T-helper 1 cell treated with Interleukin-12 subunit alpha and Interleukin-12 subunit beta and Interleukin-4 antibody, amounts not matched to agents 30 μg/mL and 1 μg/mL, for 36 hours (primary cell): Measurements from ENCODE around the gene DPM2.
A peak's percentile ranks its signal among the peaks of the same experiment; 100 is the strongest.

Experiments used
- H3K27ac Mint-ChIP-seq: one replicate; pipeline ENCODE4 v1.8.0; 2021; ENCODE audit warnings: mild to moderate bottlenecking, mixed read lengths
- H3K27me3 Mint-ChIP-seq: one replicate; pipeline ENCODE4 v1.8.0; 2021; ENCODE audit warnings: low read depth, mixed read lengths
- H3K36me3 Mint-ChIP-seq: one replicate; pipeline ENCODE4 v1.8.0; 2021; ENCODE audit warnings: low read depth, mixed read lengths
- H3K4me1 Mint-ChIP-seq: one replicate; pipeline ENCODE4 v1.8.0; 2021; ENCODE audit warnings: low read depth, mixed read lengths
- H3K4me3 Mint-ChIP-seq: one replicate; pipeline ENCODE4 v1.8.0; 2021; ENCODE audit warnings: mild to moderate bottlenecking, moderate library complexity, mixed read lengths
- H3K9me3 Mint-ChIP-seq: one replicate; pipeline ENCODE4 v1.8.0; 2021; ENCODE audit warnings: mixed read lengths

Gene DPM2

DNA sequence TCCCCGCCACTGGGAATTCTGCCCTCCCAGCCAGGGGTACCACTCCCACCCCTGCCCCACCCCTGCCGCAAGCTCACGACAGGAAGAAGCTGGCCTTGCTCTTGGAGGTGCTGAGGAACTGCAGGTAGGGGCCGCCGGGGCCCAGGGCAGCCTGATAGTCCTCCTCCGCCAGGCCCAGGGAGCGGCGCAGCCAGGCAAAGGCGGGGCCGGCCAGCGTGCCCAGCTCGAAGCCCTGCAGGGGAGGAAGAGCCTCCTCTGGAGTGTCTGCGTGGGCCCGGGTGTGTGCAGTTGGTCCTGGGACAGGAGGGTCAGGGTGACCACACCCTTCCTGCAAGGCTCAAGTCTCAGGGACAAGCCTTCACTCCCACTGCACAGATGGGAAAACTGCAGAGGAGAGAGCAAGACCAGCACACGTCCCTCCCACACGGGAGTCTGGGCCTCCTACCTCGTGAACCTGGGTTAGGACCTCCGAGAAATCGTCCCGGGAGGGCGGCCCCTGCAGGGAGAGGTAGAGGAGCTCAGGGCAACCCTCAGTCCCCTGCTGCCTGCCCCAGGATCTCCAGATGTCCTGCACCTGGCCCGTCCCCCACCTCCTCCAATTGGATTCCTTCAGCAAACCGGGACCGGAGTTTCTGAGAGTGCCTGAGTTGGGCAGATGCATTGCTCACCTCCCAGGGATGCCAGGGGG, 9.5 kb downstream of the DPM2 start:
- Mint-ChIP-seq H3K27me3 (peaks cover 29% of the 10 kb centered on the region), H3K9me3 (no peaks in the 10 kb centered on the region), H3K36me3 (peaks cover 3% of the 10 kb centered on the region), H3K4me1 (peaks cover 18% of the 10 kb centered on the region), H3K4me3 (peak overlapping the region; percentile 42), H3K27ac (no peak overlapping the region)

GRCh38 chr9:127927201-127927987, 10.3 kb downstream of the DPM2 start:
- Mint-ChIP-seq H3K36me3 (no peaks in the 10 kb centered on the region), H3K9me3 (no peaks in the 10 kb centered on the region), H3K27me3 (peaks cover 33% of the 10 kb centered on the region), H3K4me1 (peaks cover 18% of the 10 kb centered on the region), H3K4me3 (peak overlapping the region; percentile 62), H3K27ac (no peak overlapping the region)

DNA sequence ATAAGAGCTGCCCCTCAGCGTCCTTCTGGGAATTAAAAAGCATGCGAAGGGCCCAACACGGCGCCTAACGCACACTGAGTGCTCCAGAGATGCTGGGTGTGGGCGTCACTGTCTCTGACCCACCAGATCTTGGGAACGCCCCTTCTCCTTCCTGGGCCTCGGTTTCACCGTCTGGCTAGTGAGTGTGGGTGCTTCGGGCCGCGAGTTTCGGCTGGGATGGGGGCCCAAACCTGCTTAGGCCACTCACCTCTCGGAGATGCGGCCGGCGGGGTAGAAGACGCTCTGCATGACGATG, 10.8 kb downstream of the DPM2 start:
- Mint-ChIP-seq H3K27ac (no peak overlapping the region), H3K27me3 (peaks cover 33% of the 10 kb centered on the region), H3K9me3 (no peaks in the 10 kb centered on the region), H3K4me3 (peak overlapping the region; percentile 7), H3K4me1 (peaks cover 18% of the 10 kb centered on the region), H3K36me3 (no peaks in the 10 kb centered on the region)

GRCh38 chr9:127925959-127926905, 11.4 kb downstream of the DPM2 start:
- H3K4me1 Mint-ChIP-seq, result peaks cover 16% of the 10 kb centered on the region

DNA sequence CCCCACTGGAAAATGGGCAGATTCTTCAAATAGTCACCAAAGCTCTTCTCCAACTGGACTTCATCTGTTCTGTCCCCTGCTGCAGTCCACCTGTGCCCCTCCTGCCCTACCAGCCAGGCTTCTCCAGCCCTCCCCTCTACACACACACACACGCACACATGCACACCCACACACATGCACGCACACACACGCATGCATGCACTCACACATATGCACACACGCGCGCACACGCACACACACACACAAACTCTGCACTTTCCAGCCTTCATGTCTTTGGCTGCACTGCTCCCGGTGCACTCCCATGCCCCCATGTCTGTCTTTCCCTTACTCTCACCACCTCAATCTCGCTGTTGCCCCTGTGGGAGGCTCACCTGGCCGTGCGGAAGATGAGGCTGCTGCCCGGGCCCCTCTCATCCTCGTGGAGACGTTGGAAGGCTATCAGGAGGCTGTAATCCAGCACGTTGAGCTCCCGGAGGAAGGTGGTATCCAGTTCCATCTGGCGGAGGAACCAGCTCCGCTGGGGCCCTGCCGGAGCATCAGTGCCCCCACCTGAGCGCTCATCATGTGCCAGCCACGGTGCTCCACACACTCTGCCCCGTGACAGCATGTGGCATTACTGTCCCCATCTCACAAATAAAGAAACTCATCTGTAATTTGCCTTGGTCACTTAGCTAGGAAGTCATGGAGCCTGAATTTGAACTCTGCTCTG, 12.8 kb downstream of the DPM2 start:
- Mint-ChIP-seq H3K27ac (no peak overlapping the region), H3K36me3 (no peaks in the 10 kb centered on the region), H3K4me3 (no peak overlapping the region), H3K27me3 (peaks cover 30% of the 10 kb centered on the region), H3K4me1 (peaks cover 14% of the 10 kb centered on the region), H3K9me3 (no peaks in the 10 kb centered on the region)

More at GRCh38 chr9:127925959-127926905, 11.4 kb downstream of the DPM2 start:
- Mint-ChIP-seq H3K4me3 (no peak overlapping the region), H3K27me3 (peaks cover 33% of the 10 kb centered on the region), H3K27ac (no peak overlapping the region), H3K9me3 (no peaks in the 10 kb centered on the region), H3K36me3 (no peaks in the 10 kb centered on the region)

DNA sequence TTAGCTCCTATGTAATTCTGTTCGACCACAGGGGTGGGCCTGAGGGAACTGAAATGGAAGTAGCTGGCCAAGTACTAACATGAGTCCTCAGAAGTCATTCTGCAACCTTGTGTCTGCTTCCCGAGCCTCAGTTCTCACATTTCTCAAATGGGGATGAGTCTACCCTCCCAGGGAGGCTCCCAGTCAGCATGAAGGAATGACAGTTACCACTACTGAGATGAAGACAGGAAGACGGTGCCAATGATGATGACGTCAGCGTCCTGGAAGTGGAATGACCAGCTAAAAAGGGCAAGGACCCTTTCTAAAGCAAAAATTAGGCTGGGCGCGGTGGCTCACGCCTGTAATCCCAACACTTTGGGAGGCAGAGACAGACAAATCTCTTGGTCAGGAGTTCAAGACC, 13.9 kb downstream of the DPM2 start:
- Mint-ChIP-seq H3K4me3 (no peak overlapping the region), H3K9me3 (no peaks in the 10 kb centered on the region), H3K36me3 (no peaks in the 10 kb centered on the region), H3K27me3 (peaks cover 26% of the 10 kb centered on the region), H3K27ac (no peak overlapping the region), H3K4me1 (peaks cover 18% of the 10 kb centered on the region)

- Mint-ChIP-seq H3K4me3 (no peak overlapping the region), H3K27ac (no peak overlapping the region), H3K4me1 (peaks cover 23% of the 10 kb centered on the region), H3K9me3 (no peaks in the 10 kb centered on the region), H3K27me3 (peaks cover 22% of the 10 kb centered on the region), H3K36me3 (no peaks in the 10 kb centered on the region)
Measured at GRCh38 chr9:127923046-127923445, 14.6 kb downstream of the DPM2 start.

GRCh38 chr9:127921557-127922120, 16.0 kb downstream of the DPM2 start:
- Mint-ChIP-seq H3K36me3 (no peaks in the 10 kb centered on the region), H3K4me3 (peak overlapping the region; percentile 42), H3K27me3 (peaks cover 22% of the 10 kb centered on the region), H3K4me1 (peaks cover 28% of the 10 kb centered on the region), H3K9me3 (no peaks in the 10 kb centered on the region), H3K27ac (peak overlapping the region; percentile 45)

GRCh38 chr9:127920794-127921193, 16.9 kb downstream of the DPM2 start:
- H3K4me1 Mint-ChIP-seq, result peaks cover 31% of the 10 kb centered on the region
- H3K27me3 Mint-ChIP-seq, result peaks cover 17% of the 10 kb centered on the region
- H3K27ac Mint-ChIP-seq, result no peak overlapping the region
- no peaks in the 10 kb centered on the region for H3K9me3 Mint-ChIP-seq
- H3K4me3 Mint-ChIP-seq, result no peak overlapping the region
- no peaks in the 10 kb centered on the region for H3K36me3 Mint-ChIP-seq

GRCh38 chr9:127919253-127919815, 18.3 kb downstream of the DPM2 start:
- no peak overlapping the region for H3K27ac Mint-ChIP-seq
- no peaks in the 10 kb centered on the region for H3K9me3 Mint-ChIP-seq
- no peak overlapping the region for H3K4me3 Mint-ChIP-seq
- peaks cover 38% of the 10 kb centered on the region for H3K4me1 Mint-ChIP-seq
- H3K36me3 Mint-ChIP-seq, result peaks cover 2% of the 10 kb centered on the region
- peaks cover 9% of the 10 kb centered on the region for H3K27me3 Mint-ChIP-seq

GRCh38 chr9:127918183-127919107, 19.2 kb downstream of the DPM2 start:
- H3K4me3 Mint-ChIP-seq, result no peak overlapping the region

DNA sequence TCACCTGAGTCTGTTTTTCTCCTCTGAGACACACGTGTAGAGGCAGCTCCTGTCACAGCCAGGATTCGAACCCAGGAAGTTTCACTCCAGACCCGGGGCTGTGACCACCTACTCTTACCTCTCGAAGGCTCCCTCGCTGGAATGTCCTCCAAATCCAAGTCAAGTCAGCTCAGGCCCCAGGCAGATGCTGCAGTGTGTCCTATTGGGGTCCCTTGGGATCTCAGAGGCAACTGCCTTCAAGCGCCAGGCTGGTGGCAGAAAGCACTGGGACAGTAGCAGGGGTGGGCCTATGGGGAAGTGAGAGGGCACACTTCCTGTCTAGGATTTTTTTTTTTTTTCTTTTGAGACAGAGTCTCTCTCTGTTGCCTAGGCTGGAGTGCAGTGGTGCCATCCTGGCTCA, 20.1 kb downstream of the DPM2 start:
- peaks cover 12% of the 10 kb centered on the region for H3K36me3 Mint-ChIP-seq
- no peak overlapping the region for H3K27ac Mint-ChIP-seq
- H3K4me1 Mint-ChIP-seq, result peaks cover 43% of the 10 kb centered on the region
- peak overlapping the region; percentile 34 for H3K4me3 Mint-ChIP-seq
- no peaks in the 10 kb centered on the region for H3K9me3 Mint-ChIP-seq
- H3K27me3 Mint-ChIP-seq, result no peaks in the 10 kb centered on the region

More at GRCh38 chr9:127918183-127919107, 19.2 kb downstream of the DPM2 start:
- peaks cover 8% of the 10 kb centered on the region for H3K36me3 Mint-ChIP-seq
- peaks cover 5% of the 10 kb centered on the region for H3K27me3 Mint-ChIP-seq
- peaks cover 38% of the 10 kb centered on the region for H3K4me1 Mint-ChIP-seq
- H3K27ac Mint-ChIP-seq, result peak overlapping the region; percentile 27
- H3K9me3 Mint-ChIP-seq, result no peaks in the 10 kb centered on the region
